A673 (cell line): Measurements from ENCODE around the gene CDKN1A. TPM values are rescaled to one million over a fixed set of nuclear protein-coding genes. Genes with fewer than 3 reads are reported as not detected.

Experiments
- BruUV-seq: library from RNA; stranded (reverse); fragments of 400-500 nt; replicated peaks from 2 replicates; lab custom pipeline; 2021; lab: Mats Ljungman, UMichigan
- CTCF ChIA-PET: fragments of 300-600 bp; sonication (Branson Sonifier 250); formaldehyde crosslinking; loops from one replicate; lab custom pipeline; 2022; ENCODE audit warnings: antibody characterized with exemption; lab: Charles Lee
- POLR2A ChIA-PET: fragments of 300-600 bp; sonication (Branson Sonifier 250); formaldehyde crosslinking; loops from one replicate; lab custom pipeline; 2022; ENCODE audit warnings: antibody characterized with exemption; ENCODE audit not compliant: low non-redundant PET; lab: Charles Lee
- DNase-seq: peaks from one replicate; pipeline ENCODE4 v3.0.0-alpha.2; 2015; ENCODE audit warnings: low spot score
- H3K27ac ChIP-seq: fragments of 200-600 bp; sonication (generic); 2 replicates; pipeline ENCODE4 v1.5.1; 2016; ENCODE audit warnings: mixed run types, low read depth, mild to moderate bottlenecking, mixed read lengths, antibody characterized with exemption, low read length; ENCODE audit not compliant: poor library complexity, severe bottlenecking
- H3K27me3 ChIP-seq: fragments of 200-600 bp; sonication (generic); replicated peaks from 2 replicates; pipeline ENCODE4 v1.6.1; 2017; ENCODE audit warnings: mixed run types, low read depth, mild to moderate bottlenecking, mixed read lengths, antibody characterized with exemption, low read length; ENCODE audit not compliant: insufficient read depth, poor library complexity
- H3K36me3 ChIP-seq: fragments of 200-600 bp; sonication (generic); 2 replicates; pipeline ENCODE4 v1.6.1; 2016; ENCODE audit warnings: mixed run types, mild to moderate bottlenecking, mixed read lengths, antibody characterized with exemption, low read length; ENCODE audit not compliant: insufficient read depth, poor library complexity, severe bottlenecking
- H3K4me1 ChIP-seq: fragments of 200-600 bp; sonication (generic); 2 replicates; pipeline ENCODE4 v1.6.1; 2017; ENCODE audit warnings: mixed run types, mild to moderate bottlenecking, mixed read lengths, antibody characterized with exemption, low read length; ENCODE audit not compliant: insufficient read depth, poor library complexity, severe bottlenecking
- H3K4me3 ChIP-seq: fragments of 200-600 bp; sonication (generic); 2 replicates; pipeline ENCODE4 v1.5.1; 2016; ENCODE audit warnings: low read depth, mixed run types, mild to moderate bottlenecking, mixed read lengths, low read length; ENCODE audit not compliant: poor library complexity, severe bottlenecking
- H3K9me3 ChIP-seq: fragments of 200-600 bp; sonication (generic); 2 replicates; pipeline ENCODE4 v1.6.1; 2016; ENCODE audit warnings: mixed run types, low read depth, mild to moderate bottlenecking, mixed read lengths, antibody characterized with exemption, low read length; ENCODE audit not compliant: poor library complexity, severe bottlenecking
- EZH2 ChIP-seq: fragments of 200-600 bp; sonication (generic); IDR thresholded peaks from 2 replicates; pipeline ENCODE4 v1.6.1; 2017; ENCODE audit warnings: borderline replicate concordance, low read depth, mild to moderate bottlenecking, mixed read lengths, antibody characterized with exemption, low read length; ENCODE audit not compliant: poor library complexity, severe bottlenecking
- intact Hi-C: fragments of 100-400 bp; cut with micrococcal nuclease; formaldehyde crosslinking; loops from one replicate; pipeline ENCODE4 v1.10.0; 2022; ENCODE audit not compliant: unreplicated experiment
- total RNA-seq: library from RNA; stranded (reverse); gene quantifications from 2 replicates; pipeline ENCODE4 v1.2.3, GENCODE V29; 2021
- TF ChIP-seq, protein P1 (sequence below): fragments of 300-800, 200-600 bp; sonication (generic); conservative IDR thresholded peaks from 2 replicates; pipeline ENCODE4 v1.5.1; 2017; ENCODE audit warnings: low read depth, mild to moderate bottlenecking, antibody characterized with exemption, low read length, moderate library complexity, mixed read lengths

Gene CDKN1A
- total RNA-seq, 1 experiment from 2014 or later: 33.6 TPM

DNA sequence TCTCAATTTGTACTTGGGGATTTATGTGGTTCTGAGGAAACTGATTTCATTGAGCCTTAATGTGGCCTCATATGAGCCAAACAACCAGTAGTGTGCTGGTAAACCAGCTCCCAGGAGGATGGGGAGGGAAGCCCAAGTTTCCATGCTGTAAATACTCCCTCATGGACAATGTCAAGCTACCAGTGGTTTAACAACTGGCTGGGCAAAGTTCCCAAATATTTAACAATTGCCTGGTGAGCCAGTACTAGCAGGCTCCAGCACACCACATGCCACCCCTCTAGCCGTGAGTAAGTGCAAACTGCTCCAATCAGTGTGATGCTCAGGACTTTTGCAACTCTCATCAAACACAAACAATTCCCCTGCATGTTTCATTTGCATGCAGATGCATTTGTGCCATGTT, 19.2 kb upstream of the CDKN1A start:
- Histone ChIP-seq H3K36me3 (no peaks in the 10 kb centered on the region), H3K27ac (no peak overlapping the region), H3K9me3 (no peaks in the 10 kb centered on the region), H3K27me3 (no peaks in the 10 kb centered on the region), H3K4me1 (peaks cover 17% of the 10 kb centered on the region), H3K4me3 (no peak overlapping the region)
- ChIA-PET POLR2A (no interaction called here), CTCF (no interaction called here)
- TF ChIP-seq, protein P1, sequence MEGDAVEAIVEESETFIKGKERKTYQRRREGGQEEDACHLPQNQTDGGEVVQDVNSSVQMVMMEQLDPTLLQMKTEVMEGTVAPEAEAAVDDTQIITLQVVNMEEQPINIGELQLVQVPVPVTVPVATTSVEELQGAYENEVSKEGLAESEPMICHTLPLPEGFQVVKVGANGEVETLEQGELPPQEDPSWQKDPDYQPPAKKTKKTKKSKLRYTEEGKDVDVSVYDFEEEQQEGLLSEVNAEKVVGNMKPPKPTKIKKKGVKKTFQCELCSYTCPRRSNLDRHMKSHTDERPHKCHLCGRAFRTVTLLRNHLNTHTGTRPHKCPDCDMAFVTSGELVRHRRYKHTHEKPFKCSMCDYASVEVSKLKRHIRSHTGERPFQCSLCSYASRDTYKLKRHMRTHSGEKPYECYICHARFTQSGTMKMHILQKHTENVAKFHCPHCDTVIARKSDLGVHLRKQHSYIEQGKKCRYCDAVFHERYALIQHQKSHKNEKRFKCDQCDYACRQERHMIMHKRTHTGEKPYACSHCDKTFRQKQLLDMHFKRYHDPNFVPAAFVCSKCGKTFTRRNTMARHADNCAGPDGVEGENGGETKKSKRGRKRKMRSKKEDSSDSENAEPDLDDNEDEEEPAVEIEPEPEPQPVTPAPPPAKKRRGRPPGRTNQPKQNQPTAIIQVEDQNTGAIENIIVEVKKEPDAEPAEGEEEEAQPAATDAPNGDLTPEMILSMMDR: no peak
- no peak for TF ChIP-seq EZH2
- intact Hi-C loops: no loop called here
- no TSS peak for BruUV-seq
- no peak for DNase-seq

DNA sequence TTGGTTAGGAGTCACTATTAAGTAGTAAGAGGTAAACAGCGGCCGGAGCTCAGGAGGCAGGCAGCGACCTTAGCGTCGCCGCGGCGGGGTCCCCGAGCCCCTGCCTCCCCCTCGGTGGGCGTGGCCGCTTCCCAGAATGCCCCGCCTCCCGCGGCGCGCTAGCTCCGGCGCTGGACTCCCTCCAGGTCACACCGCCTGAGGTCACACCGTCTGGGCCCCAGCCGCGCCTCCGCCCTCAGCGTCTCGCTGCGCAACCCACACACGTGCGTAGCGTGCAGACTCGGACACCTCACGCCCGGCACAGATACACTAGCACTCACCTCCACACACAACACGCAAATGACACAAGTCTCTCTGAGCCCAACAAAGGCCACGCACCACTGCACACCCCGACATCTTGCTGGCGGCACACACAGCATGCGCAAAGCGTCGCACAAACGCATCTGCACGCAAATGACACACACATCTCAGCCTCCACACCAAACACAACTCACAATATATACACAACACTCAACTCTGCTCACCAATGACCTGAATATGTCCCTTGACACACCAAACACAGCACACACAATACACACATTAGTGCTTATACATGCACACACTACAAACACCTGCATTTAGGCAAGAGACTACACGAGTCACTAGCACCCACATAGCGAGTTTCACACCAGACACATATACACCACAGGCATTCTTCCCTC, 17.6 kb upstream of the CDKN1A start:
- TF ChIP-seq, protein P1: no peak
- no peak for TF ChIP-seq EZH2
- ChIA-PET POLR2A (no interaction called here), CTCF (no interaction called here)
- H3K4me3 ChIP-seq: no peak overlapping the region
- H3K9me3 ChIP-seq: no peaks in the 10 kb centered on the region
- BruUV-seq: no TSS peak
- H3K27ac ChIP-seq: no peak overlapping the region
- no peak for DNase-seq
- no peaks in the 10 kb centered on the region for H3K27me3 ChIP-seq
- intact Hi-C loops: no loop called here
- H3K4me1 ChIP-seq: peaks cover 11% of the 10 kb centered on the region
- H3K36me3 ChIP-seq: no peaks in the 10 kb centered on the region

DNA sequence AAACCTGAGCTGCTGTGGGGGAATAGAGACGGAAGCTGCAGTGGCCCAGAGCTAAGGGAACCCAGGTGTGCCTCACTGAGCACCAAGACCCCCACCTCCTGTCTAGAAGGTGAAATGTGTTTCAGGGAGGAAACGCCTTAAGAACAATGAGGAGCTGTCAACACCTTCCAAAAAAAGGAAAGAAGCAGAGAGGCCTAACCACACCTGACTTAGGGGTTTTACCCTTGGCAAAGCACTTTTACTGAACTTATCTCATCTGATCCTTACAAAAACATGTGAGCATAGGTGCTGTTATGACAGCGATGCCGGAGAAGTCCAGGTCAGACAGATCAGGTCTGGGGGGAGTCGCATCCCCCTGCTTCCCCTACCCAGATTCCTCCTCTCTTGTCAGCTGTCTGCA, 16.1 kb upstream of the CDKN1A start:
- Histone ChIP-seq H3K27me3 (no peaks in the 10 kb centered on the region), H3K4me3 (no peak overlapping the region), H3K27ac (no peak overlapping the region), H3K9me3 (no peaks in the 10 kb centered on the region), H3K36me3 (no peaks in the 10 kb centered on the region), H3K4me1 (peaks cover 25% of the 10 kb centered on the region)
- intact Hi-C loops: no loop called here
- TF ChIP-seq, protein P1: no peak
- TF ChIP-seq EZH2: no peak
- no peak for DNase-seq
- ChIA-PET POLR2A (no interaction called here), CTCF (no interaction called here)
- BruUV-seq: no TSS peak
